ENCODE results near the gene COTL1. TPM values are rescaled to one million over a fixed set of nuclear protein-coding genes. Genes with fewer than 3 reads are reported as not detected.
A peak's percentile ranks its signal among the peaks of the same experiment; 100 is the strongest.

COTL1 gene
- total RNA-seq, 2 experiments from 2014 or later = 125 to 232 TPM

GRCh38 chr16:84618581-84619460, 943 bp upstream of the COTL1 start:
- Histone ChIP-seq H3K4me1 (ENCODE audit: insufficient read depth, low read length, poor library complexity, severe bottlenecking) (peaks cover 71% of the 10 kb centered on the region), H3K27ac (ENCODE audit: low read depth, low read length, poor library complexity, severe bottlenecking) (no peak overlapping the region), H3K4me3 (ENCODE audit: low read depth, low read length, poor library complexity, severe bottlenecking) (peak overlapping the region; percentile 17), H3K9me2 (ENCODE audit: insufficient read depth, low read length) (no peaks in the 10 kb centered on the region), H3K36me3 (ENCODE audit: insufficient read depth, low read length) (peaks cover 23% of the 10 kb centered on the region), H4K20me1 (ENCODE audit: insufficient read depth, low read length) (peaks cover 20% of the 10 kb centered on the region), H2AFZ (ENCODE audit: low read length) (no peak overlapping the region), H3K9me3 (ENCODE audit: low read length) (no peaks in the 10 kb centered on the region), H3K79me2 (ENCODE audit: insufficient read depth, low read depth, low read length) (peaks cover 39% of the 10 kb centered on the region), H3K4me2 (ENCODE audit: low read length) (peak overlapping the region; percentile 60)
- intact Hi-C loops (cut with micrococcal nuclease; ENCODE audit: unreplicated experiment) = no loop called here
- no TSS peak for BruUV-seq (replicated peaks)
- ChIA-PET CTCF (ENCODE audit: unreplicated experiment) (interaction anchor here (0.6 kb wide), 1 partner anchor 1719 kb away, joined by 3 read pairs; no protein-coding TSS in a partner anchor), POLR2A (interaction anchor here (0.7 to 7.2 kb wide), 3 partner anchors 20 to 38 kb away, joined by 4 to 50 read pairs (median 4); no protein-coding TSS in a partner anchor)
- no peak for TF ChIP-seq CTCF (conservative IDR thresholded peaks at IDR 0.05; ENCODE audit: low read length)
- no peak for TF ChIP-seq EZH2phosphoT487 (IDR thresholded peaks at IDR 0.05; ENCODE audit: borderline replicate concordance, low read depth, low read length)
- no peak for DNase-seq (ENCODE audit: low spot score)

- peaks cover 47% of the 10 kb centered on the region for H3K79me2 ChIP-seq (ENCODE audit: insufficient read depth, low read depth, low read length)
- H3K4me2 ChIP-seq (ENCODE audit: low read length) = peak overlapping the region; percentile 75
- H3K27ac ChIP-seq (ENCODE audit: low read depth, low read length, poor library complexity, severe bottlenecking) = peak overlapping the region; percentile 52
- intact Hi-C loops (cut with micrococcal nuclease; ENCODE audit: unreplicated experiment) = loop anchor here (1.0 kb wide), 1 partner anchor 23 kb away; no protein-coding TSS in a partner anchor
- H3K9me2 ChIP-seq (ENCODE audit: insufficient read depth, low read length) = no peaks in the 10 kb centered on the region
- H4K20me1 ChIP-seq (ENCODE audit: insufficient read depth, low read length) = peaks cover 20% of the 10 kb centered on the region
- peaks cover 39% of the 10 kb centered on the region for H3K36me3 ChIP-seq (ENCODE audit: insufficient read depth, low read length)
- DNase-seq (ENCODE audit: low spot score) = peak; percentile 64
- TF ChIP-seq EZH2phosphoT487 (IDR thresholded peaks at IDR 0.05; ENCODE audit: borderline replicate concordance, low read depth, low read length) (no peak), CTCF (conservative IDR thresholded peaks at IDR 0.05; ENCODE audit: low read length) (0 out of 2 replicates have a peak, but pooled peaks have one; percentile 9)
- H3K4me1 ChIP-seq (ENCODE audit: insufficient read depth, low read length, poor library complexity, severe bottlenecking) = peaks cover 60% of the 10 kb centered on the region
- H3K9me3 ChIP-seq (ENCODE audit: low read length) = no peaks in the 10 kb centered on the region
- ChIA-PET CTCF (ENCODE audit: unreplicated experiment) (interaction anchor here (1.0 kb wide), 1 partner anchor 106 kb away, joined by 5 read pairs; no protein-coding TSS in a partner anchor), POLR2A (interaction anchor here (0.6 to 7.2 kb wide), 9 partner anchors 9 to 103 kb away, joined by 3 to 50 read pairs (median 5); no protein-coding TSS in a partner anchor)
- BruUV-seq (replicated peaks) = no TSS peak
- H3K4me3 ChIP-seq (ENCODE audit: low read depth, low read length, poor library complexity, severe bottlenecking) = peak overlapping the region; percentile 99
- H2AFZ ChIP-seq (ENCODE audit: low read length) = no peak overlapping the region
Observed at GRCh38 chr16:84617041-84617790, 662 bp downstream of the COTL1 start.

Data from OCI-LY7 (cell line).